ENCODE measurements around the gene TMED3.

DNA sequence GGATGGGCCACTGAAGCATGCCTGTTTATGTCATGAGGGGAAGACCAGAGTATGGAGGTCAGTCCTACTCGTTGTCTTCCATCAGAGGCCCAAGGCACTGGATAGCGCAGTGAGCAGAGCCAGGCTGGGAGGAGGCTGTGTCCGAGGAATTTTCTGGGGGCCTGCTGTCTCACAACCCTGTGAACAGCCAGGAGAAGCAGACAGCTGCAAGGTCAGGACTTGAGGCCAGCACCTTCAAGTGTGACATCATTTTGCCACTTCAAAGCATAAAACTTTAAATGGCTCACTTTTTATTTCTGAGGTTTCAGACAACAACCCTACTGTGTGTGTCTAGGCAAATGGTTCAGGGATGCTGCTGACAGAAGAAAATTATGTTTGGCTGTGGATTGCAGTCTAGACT, 47.2 kb downstream of the TMED3 start:
- TF ChIP-seq, protein P1, sequence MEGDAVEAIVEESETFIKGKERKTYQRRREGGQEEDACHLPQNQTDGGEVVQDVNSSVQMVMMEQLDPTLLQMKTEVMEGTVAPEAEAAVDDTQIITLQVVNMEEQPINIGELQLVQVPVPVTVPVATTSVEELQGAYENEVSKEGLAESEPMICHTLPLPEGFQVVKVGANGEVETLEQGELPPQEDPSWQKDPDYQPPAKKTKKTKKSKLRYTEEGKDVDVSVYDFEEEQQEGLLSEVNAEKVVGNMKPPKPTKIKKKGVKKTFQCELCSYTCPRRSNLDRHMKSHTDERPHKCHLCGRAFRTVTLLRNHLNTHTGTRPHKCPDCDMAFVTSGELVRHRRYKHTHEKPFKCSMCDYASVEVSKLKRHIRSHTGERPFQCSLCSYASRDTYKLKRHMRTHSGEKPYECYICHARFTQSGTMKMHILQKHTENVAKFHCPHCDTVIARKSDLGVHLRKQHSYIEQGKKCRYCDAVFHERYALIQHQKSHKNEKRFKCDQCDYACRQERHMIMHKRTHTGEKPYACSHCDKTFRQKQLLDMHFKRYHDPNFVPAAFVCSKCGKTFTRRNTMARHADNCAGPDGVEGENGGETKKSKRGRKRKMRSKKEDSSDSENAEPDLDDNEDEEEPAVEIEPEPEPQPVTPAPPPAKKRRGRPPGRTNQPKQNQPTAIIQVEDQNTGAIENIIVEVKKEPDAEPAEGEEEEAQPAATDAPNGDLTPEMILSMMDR (IDR thresholded peaks at IDR 0.05), result no peak
- no peak for TF ChIP-seq EZH2 (IDR thresholded peaks at IDR 0.05; ENCODE audit: borderline replicate concordance, insufficient read depth, low read depth, low read length, poor library complexity, severe bottlenecking)

Data from B cell (primary cell).